PC-9 (cell line): Measurements from ENCODE around the gene PEMT. TPM values are rescaled to one million over a fixed set of nuclear protein-coding genes. Genes with fewer than 3 reads are reported as not detected.
A peak's percentile ranks its signal among the peaks of the same experiment; 100 is the strongest.

Experiments used
- BruUV-seq: library from RNA; stranded (reverse); fragments of 400-500 nt; replicated peaks from 2 replicates; lab custom pipeline; 2021; lab: Mats Ljungman, UMichigan
- CTCF ChIA-PET: fragments of 300-600 bp; sonication (Branson Sonifier 250); formaldehyde crosslinking; loops from one replicate; lab custom pipeline; 2022; ENCODE audit warnings: antibody characterized with exemption; lab: Charles Lee
- POLR2A ChIA-PET: fragments of 300-600 bp; sonication (Branson Sonifier 250); formaldehyde crosslinking; loops from one replicate; lab custom pipeline; 2022; ENCODE audit warnings: antibody characterized with exemption; ENCODE audit not compliant: unreplicated experiment; lab: Charles Lee
- DNase-seq, 2 experiments: peaks; one replicate each; pipeline versions ENCODE4 v3.0.0 to v3.0.0-alpha.2; 2015 to 2022; ENCODE audit warnings: mixed read lengths in 1 of 2
- H2AFZ ChIP-seq: fragments of 200-600 bp; sonication (generic); 2 replicates; pipeline ENCODE4 v1.8.1; 2017; ENCODE audit warnings: antibody characterized with exemption
- H3F3A ChIP-seq: fragments of 200-600 bp; sonication (generic); 2 replicates; pipeline ENCODE4 v1.8.1; 2017; ENCODE audit warnings: antibody characterized with exemption, mild to moderate bottlenecking, low read depth; ENCODE audit not compliant: insufficient read depth
- H3K27ac ChIP-seq: fragments of 200-600 bp; sonication (generic); 2 replicates; pipeline ENCODE4 v1.6.1; 2016; ENCODE audit warnings: mixed run types
- H3K27me3 ChIP-seq: fragments of 200-600 bp; sonication (generic); 2 replicates; pipeline ENCODE4 v1.6.1; 2016; ENCODE audit warnings: low read depth, mixed run types; ENCODE audit not compliant: insufficient read depth
- H3K36me3 ChIP-seq: fragments of 200-600 bp; sonication (generic); 2 replicates; pipeline ENCODE4 v1.6.1; 2016; ENCODE audit warnings: low read depth, mixed run types
- H3K4me1 ChIP-seq: fragments of 200-600 bp; sonication (generic); replicated peaks from 2 replicates; pipeline ENCODE4 v1.6.1; 2016; ENCODE audit warnings: mixed run types; ENCODE audit not compliant: insufficient read depth
- H3K4me2 ChIP-seq: fragments of 200-600 bp; sonication (generic); 2 replicates; pipeline ENCODE4 v1.6.1; 2017; ENCODE audit warnings: mixed run types
- H3K4me3 ChIP-seq: fragments of 200-600 bp; sonication (generic); 2 replicates; pipeline ENCODE4 v1.6.1; 2016; ENCODE audit warnings: mixed run types
- H3K79me2 ChIP-seq: fragments of 200-600 bp; sonication (generic); 2 replicates; pipeline ENCODE4 v1.6.1; 2017; ENCODE audit warnings: low read depth, mixed run types
- H3K9me2 ChIP-seq: fragments of 200-600 bp; sonication (generic); 2 replicates; pipeline ENCODE4 v1.8.1; 2017; ENCODE audit warnings: mild to moderate bottlenecking; ENCODE audit not compliant: insufficient read depth
- H3K9me3 ChIP-seq: fragments of 200-600 bp; sonication (generic); 2 replicates; pipeline ENCODE4 v1.8.1; 2016; ENCODE audit warnings: low read depth; ENCODE audit not compliant: insufficient read depth
- H4K20me1 ChIP-seq: fragments of 200-600 bp; sonication (generic); 2 replicates; pipeline ENCODE4 v1.8.1; 2017; ENCODE audit not compliant: insufficient read depth
- CTCF ChIP-seq: fragments of 200-600 bp; sonication (generic); conservative IDR thresholded peaks from 2 replicates; pipeline ENCODE4 v1.6.1; 2017; ENCODE audit warnings: mixed run types, antibody characterized with exemption, mild to moderate bottlenecking, moderate library complexity
- EZH2 ChIP-seq: fragments of 200-600 bp; sonication (generic); IDR thresholded peaks from 2 replicates; pipeline ENCODE4 v1.8.0; 2017; ENCODE audit warnings: antibody characterized with exemption, low read depth
- intact Hi-C: fragments of 100-400 bp; cut with micrococcal nuclease; formaldehyde crosslinking; loops from one replicate; pipeline ENCODE4 v1.10.0; 2022; ENCODE audit not compliant: unreplicated experiment
- total RNA-seq: library from RNA; stranded (reverse); gene quantifications from 2 replicates; pipeline ENCODE4 v1.2.3, GENCODE V29; 2021

The PEMT gene
- total RNA-seq, 1 experiment from 2014 or later = 61.2 TPM

DNA sequence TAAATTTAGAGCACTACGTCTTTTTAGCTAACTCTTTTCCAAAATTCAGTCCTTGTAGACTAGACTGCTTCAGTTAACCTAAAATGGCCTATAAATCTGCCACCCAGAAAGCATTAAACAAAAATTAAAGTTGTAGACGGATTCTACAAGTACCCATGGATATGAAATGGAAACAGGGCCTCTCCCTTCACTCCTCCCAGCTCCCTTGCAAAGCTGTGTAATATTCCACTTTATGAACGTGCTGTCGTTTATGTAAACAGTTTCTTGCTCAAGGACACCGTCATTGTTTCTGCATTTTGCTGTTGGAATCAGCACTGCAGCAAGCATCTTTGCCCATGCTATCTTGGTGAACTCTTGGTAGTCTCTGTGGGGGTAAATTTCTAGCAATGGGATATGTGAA lies 109.6 kb downstream of the PEMT start:
- H3K4me3 ChIP-seq = no peak overlapping the region
- H3K27ac ChIP-seq = no peak overlapping the region
- TF ChIP-seq CTCF (no peak), EZH2 (no peak)
- H3K27me3 ChIP-seq = no peaks in the 10 kb centered on the region
- no peak overlapping the region for H3K4me2 ChIP-seq
- no peak for DNase-seq
- no TSS peak for BruUV-seq
- H3K9me2 ChIP-seq = no peaks in the 10 kb centered on the region
- peaks cover 10% of the 10 kb centered on the region for H3K4me1 ChIP-seq
- no peak overlapping the region for H2AFZ ChIP-seq
- H3K79me2 ChIP-seq = peaks cover 62% of the 10 kb centered on the region
- H3K9me3 ChIP-seq = no peaks in the 10 kb centered on the region
- H4K20me1 ChIP-seq = peaks cover 53% of the 10 kb centered on the region
- H3F3A ChIP-seq = peaks cover 5% of the 10 kb centered on the region; the same call in 1 of the 2 replicates
- CTCF ChIA-PET = no interaction called here
- H3K36me3 ChIP-seq = peaks cover 14% of the 10 kb centered on the region; the same call in 1 of the 2 replicates
- POLR2A ChIA-PET = no interaction called here
- intact Hi-C loops = no loop called here

GRCh38 chr17:17480593-17481148 lies 110.8 kb downstream of the PEMT start:
- DNase-seq = no peak
- Histone ChIP-seq H3K9me2 (no peaks in the 10 kb centered on the region), H3K27ac (no peak overlapping the region), H4K20me1 (peaks cover 48% of the 10 kb centered on the region), H2AFZ (no peak overlapping the region), H3K4me3 (no peak overlapping the region), H3F3A (peaks cover 5% of the 10 kb centered on the region; the same call in 1 of the 2 replicates), H3K4me1 (peaks cover 10% of the 10 kb centered on the region), H3K4me2 (no peak overlapping the region), H3K36me3 (peaks cover 14% of the 10 kb centered on the region; the same call in 1 of the 2 replicates), H3K9me3 (no peaks in the 10 kb centered on the region), H3K79me2 (peaks cover 62% of the 10 kb centered on the region), H3K27me3 (peaks cover 7% of the 10 kb centered on the region; the same call in 1 of the 2 replicates)
- ChIA-PET CTCF (no interaction called here), POLR2A (no interaction called here)
- intact Hi-C loops = no loop called here
- no TSS peak for BruUV-seq
- TF ChIP-seq EZH2 = no peak
- TF ChIP-seq CTCF = no peak

GRCh38 chr17:17479209-17479608 lies 112.3 kb downstream of the PEMT start:
- intact Hi-C loops = no loop called here
- Histone ChIP-seq H3K79me2 (peaks cover 58% of the 10 kb centered on the region), H3K27ac (no peak overlapping the region), H3K4me3 (no peak overlapping the region), H3K4me1 (peaks cover 10% of the 10 kb centered on the region), H3F3A (peaks cover 5% of the 10 kb centered on the region; the same call in 1 of the 2 replicates), H3K4me2 (0 out of 2 replicates have a peak overlapping the region, but pooled peaks have one; percentile 11), H3K9me2 (no peaks in the 10 kb centered on the region), H3K9me3 (no peaks in the 10 kb centered on the region), H2AFZ (no peak overlapping the region), H3K27me3 (peaks cover 21% of the 10 kb centered on the region), H3K36me3 (peaks cover 14% of the 10 kb centered on the region; the same call in 1 of the 2 replicates), H4K20me1 (peaks cover 40% of the 10 kb centered on the region)
- no peak for DNase-seq
- TF ChIP-seq CTCF (no peak), EZH2 (no peak)
- POLR2A ChIA-PET = no interaction called here
- CTCF ChIA-PET = no interaction called here
- no TSS peak for BruUV-seq
